ENCODE measurements around the gene LUC7L.
"Not testable (repeated sequence)": the region's sequence is repeated elsewhere in the genome, so short reads cannot be mapped to it uniquely, and the experiment has no call there.

LUC7L gene

DNA sequence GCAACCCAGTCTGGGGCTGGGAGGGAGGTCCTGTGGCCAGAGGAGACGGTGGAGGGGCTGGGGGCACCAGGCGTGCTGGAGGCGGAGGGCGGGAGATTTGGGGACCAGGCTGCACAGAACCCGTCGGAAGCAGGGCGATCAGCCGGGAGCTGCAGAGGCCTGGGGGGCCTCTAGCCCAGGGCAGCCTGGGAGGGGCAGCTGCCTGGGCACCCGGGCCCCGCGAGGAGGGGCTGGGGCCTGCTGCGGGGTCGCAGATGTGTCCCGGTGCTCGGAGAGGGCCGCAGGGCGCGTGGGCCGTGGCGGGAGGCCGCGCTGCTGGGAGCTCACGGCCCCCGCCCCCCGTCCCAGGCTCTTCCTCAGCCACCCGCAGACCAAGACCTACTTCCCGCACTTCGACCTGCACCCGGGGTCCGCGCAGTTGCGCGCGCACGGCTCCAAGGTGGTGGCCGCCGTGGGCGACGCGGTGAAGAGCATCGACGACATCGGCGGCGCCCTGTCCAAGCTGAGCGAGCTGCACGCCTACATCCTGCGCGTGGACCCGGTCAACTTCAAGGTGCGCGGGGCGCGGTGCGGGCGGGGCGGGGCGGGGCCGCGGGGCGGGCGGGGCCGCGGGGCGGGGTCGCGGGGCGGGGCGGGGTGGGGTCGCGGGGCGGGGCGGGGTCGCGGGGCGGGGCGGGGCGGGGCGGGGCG lies 65.0 kb downstream of the LUC7L start:
- not testable (repeated sequence) for DNase-seq

DNA sequence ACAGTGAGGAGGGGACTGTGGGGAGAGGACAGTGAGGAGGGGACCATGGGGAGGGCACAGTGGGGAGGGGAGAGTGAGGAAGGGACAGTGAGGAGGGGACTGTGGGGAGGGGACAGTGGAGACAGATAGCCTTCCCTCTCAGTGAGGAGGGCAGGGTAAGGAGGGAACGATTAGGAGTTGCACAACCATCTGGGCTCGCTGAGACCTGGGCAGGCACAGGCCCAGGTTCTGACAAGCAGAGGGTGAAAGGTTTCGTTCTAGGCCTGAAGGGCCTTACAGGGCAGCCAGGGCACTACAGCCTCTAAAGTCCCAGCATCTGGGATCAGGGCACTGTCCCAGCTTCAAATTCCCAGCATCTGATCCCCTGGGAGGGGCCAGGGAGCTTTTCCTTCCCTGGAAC lies 65.6 kb downstream of the LUC7L start:
- not testable (repeated sequence) for DNase-seq

DNA sequence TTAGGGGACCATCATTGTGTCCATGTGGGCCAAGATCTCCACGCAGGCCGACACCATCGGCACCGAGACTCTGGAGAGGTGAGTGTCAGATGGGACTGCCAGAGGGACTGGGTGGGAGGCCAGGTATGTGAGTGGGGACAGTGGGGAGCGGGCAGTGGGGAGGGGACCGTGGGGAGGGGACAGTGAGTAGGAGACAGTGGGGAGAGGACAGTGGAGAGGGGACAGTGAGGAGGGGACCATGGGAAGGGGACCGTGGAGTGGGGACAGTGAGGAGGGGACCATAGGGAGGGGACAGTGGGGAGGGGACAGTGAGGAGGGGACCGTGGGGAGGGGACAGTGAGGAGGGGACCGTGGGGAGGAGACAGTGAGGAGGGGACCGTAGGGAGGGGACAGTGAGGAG lies 66.1 kb downstream of the LUC7L start:
- not testable (repeated sequence) for DNase-seq

DNA sequence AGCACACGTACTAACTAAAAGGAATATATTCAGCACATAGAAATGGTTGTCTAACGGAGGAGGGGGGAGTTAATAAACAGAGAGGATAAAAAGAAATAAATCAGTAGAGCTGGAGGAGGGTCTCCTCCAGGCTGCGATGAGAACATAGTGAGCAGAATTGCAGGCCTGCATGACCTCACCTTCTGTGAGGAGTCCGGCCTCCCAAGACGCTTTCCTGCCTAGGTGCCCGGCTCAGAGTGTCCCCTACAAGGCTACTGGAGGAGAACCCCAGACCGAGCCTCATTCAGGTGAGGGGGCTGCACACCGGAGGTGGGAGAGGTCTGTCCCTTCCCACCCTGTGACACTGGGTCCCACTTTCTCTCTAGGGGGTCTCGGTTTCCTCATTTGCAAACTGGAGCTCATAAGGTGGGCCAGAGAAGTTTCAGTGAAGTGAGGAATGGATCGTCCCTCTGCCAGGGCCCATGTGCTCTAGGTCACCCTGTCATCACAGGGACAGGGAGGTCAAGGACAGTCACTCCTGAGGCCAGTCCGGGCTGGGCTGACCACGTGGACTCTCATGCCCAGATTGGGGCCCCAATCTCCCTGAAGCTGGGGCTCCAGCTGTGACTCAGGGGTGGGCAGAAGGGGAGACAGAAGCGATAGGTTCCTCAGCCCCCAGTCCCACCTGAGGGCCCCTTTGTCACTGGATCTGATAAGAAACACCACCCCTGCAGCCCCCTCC lies 66.8 kb downstream of the LUC7L start:
- DNase-seq, result no peak

DNA sequence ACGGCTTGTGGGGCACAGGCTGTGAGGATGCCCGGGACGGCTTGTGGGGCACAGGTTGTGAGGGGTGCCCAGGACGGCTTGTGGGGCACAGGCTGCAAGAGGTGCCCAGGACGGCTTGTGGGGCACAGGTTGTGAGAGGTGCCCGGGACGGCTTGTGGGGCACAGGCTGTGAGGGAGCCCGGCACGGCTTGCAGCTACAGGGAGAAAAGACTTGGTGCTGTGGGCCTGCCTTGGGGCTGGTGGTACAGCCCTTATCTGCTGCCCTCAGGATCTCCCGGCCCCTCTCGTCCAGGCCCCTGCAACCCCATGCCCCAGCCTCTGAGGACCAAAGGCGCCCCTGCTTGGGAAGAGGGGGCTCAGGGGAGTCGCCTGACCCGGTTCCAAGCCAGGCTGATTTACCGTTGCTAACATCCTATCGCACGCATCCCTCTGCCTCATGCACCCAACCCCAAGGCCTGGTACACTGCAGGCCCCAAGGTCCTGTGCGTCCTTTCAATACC lies 68.5 kb downstream of the LUC7L start:
- no peak for DNase-seq

DNA sequence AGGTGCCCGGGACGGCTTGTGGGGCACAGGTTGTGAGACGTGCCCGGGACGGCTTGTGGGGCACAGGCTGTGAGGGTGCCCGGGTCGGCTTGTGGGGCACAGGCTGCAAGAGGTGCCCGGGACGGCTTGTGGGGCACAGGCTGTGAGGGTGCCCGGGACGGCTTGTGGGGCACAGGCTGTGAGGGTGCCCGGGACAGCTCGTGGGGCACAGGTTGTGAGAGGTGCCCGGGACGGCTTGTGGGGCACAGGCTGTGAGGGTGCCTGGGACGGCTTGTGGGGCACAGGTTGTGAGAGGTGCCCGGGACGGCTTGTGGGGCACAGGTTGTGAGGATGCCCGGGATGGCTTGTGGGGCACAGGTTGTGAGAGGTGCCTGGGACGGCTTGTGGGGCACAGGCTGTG lies 69.0 kb downstream of the LUC7L start:
- not testable (repeated sequence) for DNase-seq

DNA sequence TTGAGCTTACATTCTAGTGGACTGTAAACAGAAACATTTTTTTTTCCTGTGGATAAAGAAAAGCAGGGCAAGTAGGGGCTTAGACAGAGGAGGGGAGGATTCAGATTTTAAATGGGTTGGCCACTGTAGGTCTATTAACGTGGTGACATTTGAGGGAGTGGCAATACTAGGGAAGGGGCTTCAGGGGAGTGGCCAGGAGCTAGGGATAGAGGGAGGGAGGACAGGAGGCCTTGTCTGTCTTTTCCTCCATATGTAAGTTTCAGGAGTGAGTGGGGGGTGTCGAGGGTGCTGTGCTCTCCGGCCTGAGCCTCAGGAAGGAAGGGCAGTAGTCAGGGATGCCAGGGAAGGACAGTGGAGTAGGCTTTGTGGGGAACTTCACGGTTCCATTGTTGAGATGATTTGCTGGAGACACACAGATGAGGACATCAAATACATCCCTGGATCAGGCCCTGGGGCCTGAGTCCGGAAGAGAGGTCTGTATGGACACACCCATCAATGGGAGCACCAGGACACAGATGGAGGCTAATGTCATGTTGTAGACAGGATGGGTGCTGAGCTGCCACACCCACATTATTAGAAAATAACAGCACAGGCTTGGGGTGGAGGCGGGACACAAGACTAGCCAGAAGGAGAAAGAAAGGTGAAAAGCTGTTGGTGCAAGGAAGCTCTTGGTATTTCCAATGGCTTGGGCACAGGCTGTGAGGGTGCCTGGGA lies 70.0 kb downstream of the LUC7L start:
- DNase-seq, result no peak

DNA sequence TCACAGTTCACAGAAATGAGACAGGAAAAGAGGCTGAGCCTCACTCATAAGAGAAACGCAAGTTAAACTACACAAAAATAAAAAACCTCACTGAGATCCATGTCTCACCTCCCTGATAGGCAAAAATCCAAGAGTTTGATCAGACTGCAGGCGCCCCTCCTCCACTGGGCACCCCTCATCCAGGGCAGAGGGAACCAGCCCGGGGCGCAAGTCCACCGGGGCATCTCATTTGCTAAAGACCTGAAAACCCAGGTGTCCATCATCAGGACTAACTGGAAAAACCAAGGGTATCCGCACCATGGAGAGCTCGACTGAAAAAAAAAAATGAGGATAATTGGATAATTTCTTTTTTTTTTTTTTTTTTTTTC lies 74.2 kb downstream of the LUC7L start:
- no peak for DNase-seq

DNA sequence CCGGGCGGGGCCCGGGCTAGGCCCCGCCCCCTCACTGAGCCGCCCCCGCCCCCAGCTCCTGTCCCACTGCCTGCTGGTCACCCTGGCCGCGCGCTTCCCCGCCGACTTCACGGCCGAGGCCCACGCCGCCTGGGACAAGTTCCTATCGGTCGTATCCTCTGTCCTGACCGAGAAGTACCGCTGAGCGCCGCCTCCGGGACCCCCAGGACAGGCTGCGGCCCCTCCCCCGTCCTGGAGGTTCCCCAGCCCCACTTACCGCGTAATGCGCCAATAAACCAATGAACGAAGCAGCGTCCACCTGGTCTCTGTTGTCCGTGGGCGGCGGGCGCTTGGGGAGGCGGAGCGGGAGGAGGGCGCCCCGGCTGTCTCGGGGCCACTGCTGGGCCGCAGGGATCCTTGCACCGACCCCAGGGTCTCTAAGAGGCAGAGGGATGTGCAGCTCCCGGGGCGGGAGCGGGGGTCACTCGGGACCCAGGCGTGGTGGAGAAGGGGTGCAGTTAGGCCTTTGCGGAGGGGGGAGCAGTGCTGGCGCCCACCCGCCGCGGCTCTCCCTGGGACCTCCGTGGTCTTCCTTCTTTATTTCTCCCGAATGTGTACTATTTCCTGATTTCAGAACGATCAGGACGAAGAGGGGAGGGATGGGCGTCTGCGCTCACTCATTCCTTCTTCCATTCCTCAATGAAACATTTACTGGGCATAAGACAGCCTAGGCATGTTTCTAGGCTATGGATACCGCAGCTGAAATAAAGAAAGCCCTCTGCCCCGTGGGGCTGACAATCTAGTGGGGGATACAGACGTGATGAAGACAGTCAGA lies 74.8 kb downstream of the LUC7L start:
- no peak for DNase-seq

DNA sequence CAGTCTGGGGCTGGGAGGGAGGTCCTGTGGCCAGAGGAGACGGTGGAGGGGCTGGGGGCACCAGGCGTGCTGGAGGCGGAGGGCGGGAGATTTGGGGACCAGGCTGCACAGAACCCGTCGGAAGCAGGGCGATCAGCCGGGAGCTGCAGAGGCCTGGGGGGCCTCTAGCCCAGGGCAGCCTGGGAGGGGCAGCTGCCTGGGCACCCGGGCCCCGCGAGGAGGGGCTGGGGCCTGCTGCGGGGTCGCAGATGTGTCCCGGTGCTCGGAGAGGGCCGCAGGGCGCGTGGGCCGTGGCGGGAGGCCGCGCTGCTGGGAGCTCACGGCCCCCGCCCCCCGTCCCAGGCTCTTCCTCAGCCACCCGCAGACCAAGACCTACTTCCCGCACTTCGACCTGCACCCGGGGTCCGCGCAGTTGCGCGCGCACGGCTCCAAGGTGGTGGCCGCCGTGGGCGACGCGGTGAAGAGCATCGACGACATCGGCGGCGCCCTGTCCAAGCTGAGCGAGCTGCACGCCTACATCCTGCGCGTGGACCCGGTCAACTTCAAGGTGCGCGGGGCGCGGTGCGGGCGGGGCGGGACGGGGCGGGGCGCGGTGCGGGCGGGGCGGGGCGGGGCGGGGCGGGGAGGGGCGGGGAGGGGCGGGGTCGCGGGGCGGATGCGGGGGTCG lies 75.6 kb downstream of the LUC7L start:
- not testable (repeated sequence) for DNase-seq

DNA sequence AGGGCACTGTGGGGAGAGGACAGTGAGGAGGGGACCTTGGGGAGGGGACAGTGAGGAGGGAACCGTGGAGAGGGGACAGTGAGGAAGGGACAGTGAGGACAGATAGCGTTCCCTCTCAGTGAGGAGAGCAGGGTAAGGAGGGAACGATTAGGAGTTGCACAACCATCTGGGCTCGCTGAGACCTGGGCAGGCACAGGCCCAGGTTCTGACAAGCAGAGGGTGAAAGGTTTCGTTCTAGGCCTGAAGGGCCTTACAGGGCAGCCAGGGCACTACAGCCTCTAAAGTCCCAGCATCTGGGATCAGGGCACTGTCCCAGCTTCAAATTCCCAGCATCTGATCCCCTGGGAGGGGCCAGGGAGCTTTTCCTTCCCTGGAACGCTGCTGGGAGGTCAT lies 76.1 kb downstream of the LUC7L start:
- not testable (repeated sequence) for DNase-seq

DNA sequence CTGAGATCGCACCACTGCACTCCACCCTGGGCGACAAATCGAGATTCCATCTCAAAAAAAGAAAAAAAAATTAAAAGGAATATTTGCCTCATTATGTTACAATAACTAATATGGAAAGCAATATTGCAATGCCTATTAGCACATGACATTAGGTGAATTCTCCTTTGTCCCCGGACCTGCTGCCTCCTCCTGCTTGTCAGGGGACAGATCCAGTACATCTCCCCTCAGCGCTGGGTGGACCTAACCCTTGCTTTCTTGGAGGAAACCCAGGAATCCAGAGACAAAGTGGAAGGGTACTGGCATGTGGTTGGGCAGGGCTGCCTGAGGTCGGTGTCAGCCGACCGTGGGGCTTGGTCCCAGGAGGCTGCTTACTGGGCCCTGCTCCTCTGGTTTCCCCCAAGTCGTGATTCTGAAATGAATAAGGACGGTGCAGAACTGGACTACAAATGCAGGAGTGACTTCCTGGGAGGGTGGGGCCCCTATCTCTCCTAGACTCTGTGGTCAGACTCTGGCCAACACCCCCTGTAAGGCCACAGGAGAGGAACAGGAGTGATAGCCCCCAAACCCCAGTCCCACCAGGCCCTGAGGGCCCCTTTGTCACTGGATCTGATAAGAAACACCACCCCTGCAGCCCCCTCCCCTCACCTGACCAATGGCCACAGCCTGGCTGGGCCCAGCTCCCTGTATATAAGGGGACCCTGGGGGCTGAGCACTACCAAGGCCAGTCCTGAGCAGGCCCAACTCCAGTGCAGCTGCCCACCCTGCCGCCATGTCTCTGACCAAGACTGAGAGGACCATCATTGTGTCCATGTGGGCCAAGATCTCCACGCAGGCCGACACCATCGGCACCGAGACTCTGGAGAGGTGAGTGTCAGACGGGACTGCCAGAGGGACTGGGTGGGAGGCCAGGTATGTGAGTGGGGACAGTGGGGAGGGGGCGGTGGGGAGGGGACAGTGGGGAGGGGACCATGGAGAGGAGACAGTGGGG lies 76.8 kb downstream of the LUC7L start, which contains the start of gene HBZ:
HBZ (plus strand) TSS at position 504 of the 988 bp plus-strand sequence; CDS start at position 770, 266 bp downstream.
- DNase-seq, result no peak

DNA sequence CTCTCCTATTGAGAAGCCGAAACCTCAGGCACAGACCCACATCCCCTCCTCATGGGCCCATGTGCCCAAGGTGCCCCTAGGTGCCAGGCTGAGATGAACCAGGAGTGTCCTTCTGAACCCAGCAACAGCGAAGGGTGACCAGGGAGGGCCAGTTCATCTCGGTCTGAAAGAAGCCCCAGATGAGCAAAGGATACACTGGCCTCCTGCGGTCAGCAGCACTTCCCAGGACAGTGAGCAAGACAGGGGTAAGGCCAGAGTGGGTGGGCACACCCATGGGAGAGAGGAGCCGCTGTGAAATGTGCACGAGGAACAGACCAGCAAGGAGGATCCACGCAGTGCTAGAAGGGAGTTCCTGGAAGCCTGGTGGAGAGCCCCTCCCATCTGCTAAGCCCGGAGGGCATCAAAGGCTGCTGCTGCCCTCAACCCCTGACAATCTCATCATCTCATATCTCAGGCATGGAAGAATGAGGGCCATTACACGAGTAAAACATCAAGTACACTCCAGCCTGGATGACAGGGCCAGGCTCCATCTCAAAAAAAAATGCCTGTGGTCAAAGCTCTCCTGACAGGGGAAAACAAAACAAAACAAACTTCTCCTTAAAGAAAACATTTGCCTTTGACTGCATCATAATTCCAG lies 80.1 kb downstream of the LUC7L start:
- DNase-seq, result no peak

DNA sequence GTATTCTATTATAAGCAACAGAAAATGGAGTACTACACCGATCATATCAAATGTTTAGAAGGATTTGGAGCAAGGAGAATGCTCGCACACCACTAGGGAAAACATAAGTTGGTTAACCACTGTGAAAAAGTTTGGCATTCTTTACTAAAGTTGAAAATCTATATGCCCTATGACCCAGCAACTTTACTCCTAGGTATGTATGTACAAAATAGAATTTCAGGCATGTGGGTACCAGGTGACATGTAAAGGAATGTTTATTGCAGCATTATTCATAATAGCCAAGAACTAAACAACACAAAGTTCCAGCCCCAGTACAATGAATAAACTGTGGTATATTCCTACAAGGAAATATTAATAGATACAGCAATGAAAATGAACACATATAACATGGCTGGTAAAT lies 82.6 kb downstream of the LUC7L start:
- no peak for DNase-seq

DNA sequence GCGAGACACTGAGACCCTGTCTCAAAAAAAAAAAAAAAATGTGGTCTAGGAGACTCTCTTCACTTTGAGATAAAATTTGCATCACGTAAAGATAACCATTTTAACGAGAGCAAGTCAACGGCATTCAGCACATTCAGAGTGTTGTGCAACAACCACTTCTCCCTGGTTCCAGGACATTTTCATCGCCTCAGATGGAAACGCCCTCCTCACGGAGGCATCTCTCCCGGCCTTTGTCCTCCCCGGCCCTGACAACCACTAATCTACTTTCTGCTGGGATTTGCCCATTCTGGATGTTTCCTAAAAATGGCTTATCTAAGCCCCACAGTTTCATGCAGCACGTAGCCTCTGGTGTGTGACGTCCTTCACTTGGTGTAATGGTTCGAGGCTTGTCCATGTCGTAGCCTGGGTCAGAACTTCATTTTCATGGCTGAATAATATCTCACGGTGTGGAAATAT lies 84.4 kb downstream of the LUC7L start:
- no peak for DNase-seq

DNA sequence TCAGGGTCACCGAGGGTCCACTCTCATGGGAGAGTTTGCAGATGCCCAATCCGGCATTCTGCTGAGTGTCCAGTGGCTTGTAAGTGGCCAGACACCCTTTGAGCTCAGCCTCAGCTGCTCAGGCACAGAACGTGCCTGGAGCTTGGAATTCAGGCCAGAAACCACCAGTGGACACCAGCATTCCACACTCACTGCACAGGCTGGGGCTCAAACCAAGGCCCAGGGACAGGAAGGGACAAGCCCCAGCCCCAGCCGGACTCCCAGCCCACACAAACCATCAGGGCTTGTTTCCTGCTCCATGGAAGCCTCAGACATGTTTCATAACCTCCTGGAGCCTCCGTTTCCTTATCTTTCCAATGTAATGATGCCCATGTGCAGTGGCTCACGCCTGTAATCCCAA lies 85.8 kb downstream of the LUC7L start:
- no peak for DNase-seq

DNA sequence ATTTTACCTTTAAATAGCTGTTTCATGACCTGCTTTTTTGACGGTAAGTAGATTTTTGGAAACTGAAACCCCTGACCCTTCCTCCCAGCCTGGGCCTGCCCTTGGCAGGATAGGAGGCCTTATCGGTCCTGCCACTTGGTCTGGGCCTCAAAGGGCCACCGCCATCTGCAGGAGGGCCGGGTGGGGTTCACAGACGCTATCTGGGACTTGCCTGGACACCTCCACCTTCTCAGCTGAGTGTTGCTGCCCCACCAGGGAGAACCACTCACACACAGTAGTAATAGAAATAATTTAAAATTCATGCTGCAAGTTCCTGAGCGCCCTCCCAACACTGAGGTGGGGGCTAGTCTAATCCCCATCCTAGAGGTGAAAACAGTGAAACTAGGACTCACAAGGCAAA lies 86.2 kb downstream of the LUC7L start:
- DNase-seq, result no peak

DNA sequence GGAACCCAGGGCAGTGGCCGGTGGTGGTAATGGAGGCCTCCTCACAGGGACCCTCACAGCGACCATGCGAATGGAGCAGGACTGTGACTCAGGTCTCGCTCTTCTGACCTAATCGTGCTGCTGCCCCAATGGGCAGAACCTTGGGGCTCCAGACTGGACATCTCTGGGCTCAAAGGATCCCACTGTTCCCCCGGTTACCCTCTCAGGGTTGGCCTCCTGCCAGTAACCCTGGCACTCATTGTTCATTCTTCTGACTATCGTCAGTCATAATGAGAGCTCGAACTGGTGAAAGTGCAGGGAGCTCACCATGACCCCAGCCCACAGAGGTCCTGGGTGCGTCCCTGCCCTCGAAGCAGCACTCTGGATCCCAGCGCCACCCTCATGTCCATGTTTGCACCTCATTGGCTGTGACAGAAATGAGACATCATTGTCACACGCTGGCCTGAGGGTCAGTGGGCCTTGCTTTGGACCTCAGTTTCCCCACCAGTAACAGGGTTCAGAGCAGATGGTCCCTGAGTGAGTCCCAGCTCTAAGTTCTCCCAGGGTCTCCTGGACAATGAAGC lies 86.8 kb downstream of the LUC7L start:
- DNase-seq, result no peak

DNA sequence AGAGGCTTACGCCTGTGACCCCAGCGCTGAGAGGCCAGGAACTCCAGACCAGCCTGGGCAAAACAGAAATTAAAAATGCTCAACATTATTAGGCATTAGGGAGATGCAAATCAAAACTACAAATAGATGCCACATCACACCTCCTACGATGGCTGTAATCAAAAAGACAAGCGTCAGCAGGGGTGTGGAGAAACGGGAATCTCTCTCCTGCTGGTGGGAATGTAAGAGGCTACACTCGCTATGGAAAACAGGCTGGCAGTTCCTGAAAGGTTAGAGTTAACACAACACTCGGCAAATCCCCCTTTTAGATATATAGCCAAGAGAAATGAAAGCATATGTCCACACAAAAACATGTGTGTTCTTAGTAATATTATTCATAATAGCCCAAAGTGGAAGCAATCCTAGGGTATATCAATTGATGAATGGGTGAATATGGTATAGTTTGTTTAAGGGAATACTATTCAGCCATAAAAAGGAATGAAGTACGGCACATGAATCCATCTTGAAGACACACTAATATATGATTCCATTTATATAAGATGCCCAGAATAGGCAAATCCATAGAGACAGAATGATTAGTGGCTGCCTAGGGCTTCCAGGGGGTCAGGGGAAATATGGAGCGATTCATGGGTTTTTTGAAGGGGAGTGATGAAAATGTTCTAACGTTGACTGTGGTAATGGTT lies 88.9 kb downstream of the LUC7L start:
- DNase-seq, result no peak

Data from effector CD8-positive, alpha-beta T cell (primary cell).